DOHH2 (cell line): ENCODE results near the gene CD19.

Source experiments
- CTCF ChIP-seq: fragments of 200-600 bp; sonication (generic); IDR thresholded peaks from one replicate; pipeline ENCODE4 v1.5.1; 2014; ENCODE audit warnings: antibody characterized with exemption, mild to moderate bottlenecking, low read depth, low read length; ENCODE audit not compliant: poor library complexity, severe bottlenecking
- EZH2phosphoT487 ChIP-seq: fragments of 200-600 bp; sonication (generic); IDR thresholded peaks from 2 replicates; pipeline ENCODE4 v1.6.1; 2017; ENCODE audit warnings: borderline replicate concordance, mild to moderate bottlenecking, antibody characterized with exemption, low read length, moderate library complexity, mixed read lengths

DNA sequence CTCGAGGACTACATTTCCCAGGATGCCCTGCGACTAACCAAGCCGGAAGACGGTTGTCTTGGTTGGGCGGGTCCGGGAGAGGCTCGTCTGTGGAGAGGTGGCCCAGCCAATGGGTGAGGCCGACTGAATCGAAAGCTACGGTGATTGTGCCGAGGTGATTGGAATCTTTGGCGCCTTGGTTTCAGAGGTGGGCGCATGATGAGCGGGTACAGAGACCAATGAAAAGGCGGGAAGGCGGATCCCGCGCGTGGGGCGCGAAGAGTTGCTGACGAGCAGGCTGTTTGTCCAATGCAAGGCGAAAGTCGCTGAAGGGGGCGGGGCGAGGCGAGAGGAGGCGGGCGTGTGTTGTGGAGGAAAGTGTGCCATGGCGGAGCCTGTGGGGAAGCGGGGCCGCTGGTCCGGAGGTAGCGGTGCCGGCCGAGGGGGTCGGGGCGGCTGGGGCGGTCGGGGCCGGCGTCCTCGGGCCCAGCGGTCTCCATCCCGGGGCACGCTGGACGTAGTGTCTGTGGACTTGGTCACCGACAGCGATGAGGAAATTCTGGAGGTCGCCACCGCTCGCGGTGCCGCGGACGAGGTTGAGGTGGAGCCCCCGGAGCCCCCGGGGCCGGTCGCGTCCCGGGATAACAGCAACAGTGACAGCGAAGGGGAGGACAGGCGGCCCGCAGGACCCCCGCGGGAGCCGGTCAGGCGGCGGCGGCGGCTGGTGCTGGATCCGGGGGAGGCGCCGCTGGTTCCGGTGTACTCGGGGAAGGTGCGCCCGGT, 19.1 kb downstream of the CD19 start, which contains the start of gene NFATC2IP:
- TF ChIP-seq CTCF: no peak
- TF ChIP-seq EZH2phosphoT487: no peak
